Renal cortex interstitium (tissue), 11 donors: ENCODE results near the gene TRPM3. TPM values are rescaled to one million over a fixed set of nuclear protein-coding genes. Genes with fewer than 3 reads are reported as not detected.

Source experiments
- DNase-seq, 11 donors: peaks; one replicate each; pipeline ENCODE4 v3.0.0-alpha.2; 2013; ENCODE audit warnings: low read depth in 9 of 11, low spot score in 4 of 11; ENCODE audit errors: extremely low read depth in 1 of 11
- polyA plus RNA-seq, 3 donors: library from polyadenylated mRNA; unstranded; fragments of 120-200 nt; gene quantifications; one replicate each; pipeline ENCODE4 v1.2.1, GENCODE V29; 2013; ENCODE audit not compliant: insufficient read length in 3 of 3

TRPM3 gene
- polyA plus RNA-seq, 3 donors, result 12.4 to 14.9 (median 13.2) TPM

GRCh38 chr9:70873506-70873905, 247.9 kb downstream of the TRPM3 start:
- no peak for DNase-seq

- DNase-seq, result peak in 8 of 11 donors; percentile 11 to 48 (median 24)
Measured at GRCh38 chr9:70868661-70869652, 252.5 kb downstream of the TRPM3 start.

- no peak for DNase-seq
Measured at GRCh38 chr9:70868041-70868440, 253.4 kb downstream of the TRPM3 start.

- no peak for DNase-seq
Measured at GRCh38 chr9:70865471-70865870, 255.9 kb downstream of the TRPM3 start.

GRCh38 chr9:70861797-70862196, 259.6 kb downstream of the TRPM3 start:
- DNase-seq, result no peak

GRCh38 chr9:70861376-70861775, 260.0 kb downstream of the TRPM3 start:
- no peak for DNase-seq

- DNase-seq, result no peak
Measured at GRCh38 chr9:70859694-70860093, 261.7 kb downstream of the TRPM3 start.

GRCh38 chr9:70856411-70856810, 265.0 kb downstream of the TRPM3 start:
- DNase-seq, result no peak

GRCh38 chr9:70852711-70853240, 268.6 kb downstream of the TRPM3 start:
- no peak for DNase-seq

GRCh38 chr9:70840266-70840665, 281.2 kb downstream of the TRPM3 start:
- DNase-seq, result no peak

- no peak for DNase-seq
Measured at GRCh38 chr9:70835323-70835722, 286.1 kb downstream of the TRPM3 start.

GRCh38 chr9:70832492-70832891, 288.9 kb downstream of the TRPM3 start:
- DNase-seq, result no peak

- no peak for DNase-seq
Measured at GRCh38 chr9:70830618-70831017, 290.8 kb downstream of the TRPM3 start.

- no peak for DNase-seq
Measured at GRCh38 chr9:70829591-70830265, 291.7 kb downstream of the TRPM3 start.

- no peak for DNase-seq
Measured at GRCh38 chr9:70826562-70826961, 294.9 kb downstream of the TRPM3 start.

- DNase-seq, result no peak
Measured at GRCh38 chr9:70823284-70823683, 298.1 kb downstream of the TRPM3 start.

- no peak for DNase-seq
Measured at GRCh38 chr9:70817311-70817710, 304.1 kb downstream of the TRPM3 start.

GRCh38 chr9:70816891-70817290, 304.5 kb downstream of the TRPM3 start:
- DNase-seq, result no peak

GRCh38 chr9:70816316-70816715, 305.1 kb downstream of the TRPM3 start:
- DNase-seq, result no peak

GRCh38 chr9:70814597-70814996, 306.8 kb downstream of the TRPM3 start:
- DNase-seq, result no peak
